WTC11 (cell line): ENCODE results near the gene CD160.

Experiments
- CTCF ChIP-seq: fragments of 200-600 bp; IDR thresholded peaks from 2 replicates; pipeline ENCODE4 v1.8.0; 2022; ENCODE audit warnings: antibody characterized with exemption
- ELF4 ChIP-seq: sonication (generic); formaldehyde crosslinking; IDR thresholded peaks from 2 replicates; pipeline ENCODE4 v1.8.1; 2022; ENCODE audit warnings: low read depth, mild to moderate bottlenecking, moderate library complexity, missing genetic modification reagents
- FOXP1 ChIP-seq: sonication (generic); formaldehyde crosslinking; IDR thresholded peaks from 2 replicates; pipeline ENCODE4 v1.8.0; 2022; ENCODE audit warnings: missing genetic modification reagents, mild to moderate bottlenecking, moderate library complexity, borderline replicate concordance
- NR1H2 ChIP-seq: sonication (generic); formaldehyde crosslinking; IDR thresholded peaks from 2 replicates; pipeline ENCODE4 v1.9.0; 2021; ENCODE audit warnings: mild to moderate bottlenecking, moderate library complexity, missing genetic modification reagents
- TEAD1 ChIP-seq: sonication (generic); formaldehyde crosslinking; IDR thresholded peaks from 2 replicates; pipeline ENCODE4 v1.8.0; 2022; ENCODE audit warnings: mild to moderate bottlenecking, missing genetic modification reagents
- TEAD4 ChIP-seq: sonication (generic); formaldehyde crosslinking; IDR thresholded peaks from 2 replicates; pipeline ENCODE4 v1.8.0; 2022; ENCODE audit warnings: mild to moderate bottlenecking, missing genetic modification reagents
- USF2 ChIP-seq: sonication (generic); formaldehyde crosslinking; IDR thresholded peaks from 2 replicates; pipeline ENCODE4 v1.8.1; 2023; ENCODE audit warnings: mild to moderate bottlenecking, missing genetic modification reagents, moderate library complexity
- TF ChIP-seq, protein P1 (sequence below): fragments of 250-450 bp; sonication (Bioruptor Pico); IDR thresholded peaks from 2 replicates; pipeline ENCODE4 v1.9.0; 2021; ENCODE audit warnings: mild to moderate bottlenecking, borderline replicate concordance

- TF ChIP-seq CTCF: no peak
- TF ChIP-seq, protein P1, sequence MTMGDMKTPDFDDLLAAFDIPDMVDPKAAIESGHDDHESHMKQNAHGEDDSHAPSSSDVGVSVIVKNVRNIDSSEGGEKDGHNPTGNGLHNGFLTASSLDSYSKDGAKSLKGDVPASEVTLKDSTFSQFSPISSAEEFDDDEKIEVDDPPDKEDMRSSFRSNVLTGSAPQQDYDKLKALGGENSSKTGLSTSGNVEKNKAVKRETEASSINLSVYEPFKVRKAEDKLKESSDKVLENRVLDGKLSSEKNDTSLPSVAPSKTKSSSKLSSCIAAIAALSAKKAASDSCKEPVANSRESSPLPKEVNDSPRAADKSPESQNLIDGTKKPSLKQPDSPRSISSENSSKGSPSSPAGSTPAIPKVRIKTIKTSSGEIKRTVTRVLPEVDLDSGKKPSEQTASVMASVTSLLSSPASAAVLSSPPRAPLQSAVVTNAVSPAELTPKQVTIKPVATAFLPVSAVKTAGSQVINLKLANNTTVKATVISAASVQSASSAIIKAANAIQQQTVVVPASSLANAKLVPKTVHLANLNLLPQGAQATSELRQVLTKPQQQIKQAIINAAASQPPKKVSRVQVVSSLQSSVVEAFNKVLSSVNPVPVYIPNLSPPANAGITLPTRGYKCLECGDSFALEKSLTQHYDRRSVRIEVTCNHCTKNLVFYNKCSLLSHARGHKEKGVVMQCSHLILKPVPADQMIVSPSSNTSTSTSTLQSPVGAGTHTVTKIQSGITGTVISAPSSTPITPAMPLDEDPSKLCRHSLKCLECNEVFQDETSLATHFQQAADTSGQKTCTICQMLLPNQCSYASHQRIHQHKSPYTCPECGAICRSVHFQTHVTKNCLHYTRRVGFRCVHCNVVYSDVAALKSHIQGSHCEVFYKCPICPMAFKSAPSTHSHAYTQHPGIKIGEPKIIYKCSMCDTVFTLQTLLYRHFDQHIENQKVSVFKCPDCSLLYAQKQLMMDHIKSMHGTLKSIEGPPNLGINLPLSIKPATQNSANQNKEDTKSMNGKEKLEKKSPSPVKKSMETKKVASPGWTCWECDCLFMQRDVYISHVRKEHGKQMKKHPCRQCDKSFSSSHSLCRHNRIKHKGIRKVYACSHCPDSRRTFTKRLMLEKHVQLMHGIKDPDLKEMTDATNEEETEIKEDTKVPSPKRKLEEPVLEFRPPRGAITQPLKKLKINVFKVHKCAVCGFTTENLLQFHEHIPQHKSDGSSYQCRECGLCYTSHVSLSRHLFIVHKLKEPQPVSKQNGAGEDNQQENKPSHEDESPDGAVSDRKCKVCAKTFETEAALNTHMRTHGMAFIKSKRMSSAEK: no peak
- TF ChIP-seq TEAD4 (CRISPR knock-in tag): no peak
- TF ChIP-seq ELF4 (CRISPR knock-in tag): no peak
- no peak for TF ChIP-seq NR1H2 (CRISPR knock-in tag)
- TF ChIP-seq TEAD1 (CRISPR knock-in tag): no peak
- TF ChIP-seq USF2 (CRISPR knock-in tag): no peak
- no peak for TF ChIP-seq FOXP1 (CRISPR knock-in tag)
These were observed 58.8 kb downstream of the CD160 start for GRCh38 chr1:145778146-145778540.
